NOMO-1 treated with DMSO at 0.1 percent for 48 hours (cell line): Measurements from ENCODE around the gene FCN1.

Experiments
- DNase-seq: peaks from one replicate; lab custom pipeline; 2025; ENCODE audit not compliant: unreplicated experiment; lab: John Stamatoyannopoulos, UW

Gene FCN1

GRCh38 chr9:134915046-134915985 is 2.4 kb downstream of the FCN1 start:
- DNase-seq = no peak

- DNase-seq = no peak
Measured at GRCh38 chr9:134914501-134914834, 3.2 kb downstream of the FCN1 start.

GRCh38 chr9:134913713-134914500 is 3.8 kb downstream of the FCN1 start:
- DNase-seq = no peak

- DNase-seq = no peak
Measured at GRCh38 chr9:134913041-134913712, 4.5 kb downstream of the FCN1 start.

- no peak for DNase-seq
Measured at GRCh38 chr9:134912126-134912840, 5.4 kb downstream of the FCN1 start.

GRCh38 chr9:134909511-134910481 is 7.9 kb downstream of the FCN1 start:
- DNase-seq = no peak

GRCh38 chr9:134908524-134909309 is 9.0 kb downstream of the FCN1 start:
- DNase-seq = no peak

- DNase-seq = peak; percentile 63
Measured at GRCh38 chr9:134902936-134903335, 14.8 kb downstream of the FCN1 start.

GRCh38 chr9:134899818-134900217 is 17.9 kb downstream of the FCN1 start:
- DNase-seq = no peak

- no peak for DNase-seq
Measured at GRCh38 chr9:134899168-134899567, 18.5 kb downstream of the FCN1 start.

- no peak for DNase-seq
Measured at GRCh38 chr9:134898319-134898718, 19.4 kb downstream of the FCN1 start.

- no peak for DNase-seq
Measured at GRCh38 chr9:134897584-134898170, 20.0 kb downstream of the FCN1 start.

GRCh38 chr9:134896834-134897583 is 20.7 kb downstream of the FCN1 start:
- no peak for DNase-seq

GRCh38 chr9:134895908-134896833 is 21.5 kb downstream of the FCN1 start:
- no peak for DNase-seq

- DNase-seq = no peak
Measured at GRCh38 chr9:134895567-134895907, 22.2 kb downstream of the FCN1 start.

- no peak for DNase-seq
Measured at GRCh38 chr9:134895097-134895496, 22.6 kb downstream of the FCN1 start.
